ENCODE measurements around the gene SLC5A8. TPM values are rescaled to one million over a fixed set of nuclear protein-coding genes. Genes with fewer than 3 reads are reported as not detected.

SLC5A8 gene
- total and polyA plus RNA-seq, 10 donors = 0.02 TPM; not detected in 8

DNA sequence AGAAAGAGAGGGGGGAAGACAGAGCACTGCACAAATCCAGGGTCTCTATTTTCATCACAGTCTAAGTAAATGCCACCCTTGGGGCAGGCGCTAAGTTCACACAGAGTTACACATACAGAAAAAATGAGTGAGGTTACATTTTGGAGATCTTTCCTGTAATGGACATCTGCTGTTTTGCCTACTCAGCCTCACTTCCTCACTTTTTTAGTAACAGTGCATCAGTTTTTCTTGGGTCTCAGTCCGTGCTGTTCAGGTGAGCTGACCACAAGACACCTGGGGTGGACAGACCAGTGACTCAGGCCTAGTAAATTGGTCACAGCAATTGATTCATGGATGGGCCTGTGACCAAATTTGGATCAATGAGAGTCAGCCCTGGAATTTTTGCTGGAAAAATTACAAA lies 33.6 kb upstream of the SLC5A8 start:
- WGBS, 5 donors = 67 to 84% (median 80%) methylated on average over 2 of the region's 2 CpGs
- TF ChIP-seq, protein P1, sequence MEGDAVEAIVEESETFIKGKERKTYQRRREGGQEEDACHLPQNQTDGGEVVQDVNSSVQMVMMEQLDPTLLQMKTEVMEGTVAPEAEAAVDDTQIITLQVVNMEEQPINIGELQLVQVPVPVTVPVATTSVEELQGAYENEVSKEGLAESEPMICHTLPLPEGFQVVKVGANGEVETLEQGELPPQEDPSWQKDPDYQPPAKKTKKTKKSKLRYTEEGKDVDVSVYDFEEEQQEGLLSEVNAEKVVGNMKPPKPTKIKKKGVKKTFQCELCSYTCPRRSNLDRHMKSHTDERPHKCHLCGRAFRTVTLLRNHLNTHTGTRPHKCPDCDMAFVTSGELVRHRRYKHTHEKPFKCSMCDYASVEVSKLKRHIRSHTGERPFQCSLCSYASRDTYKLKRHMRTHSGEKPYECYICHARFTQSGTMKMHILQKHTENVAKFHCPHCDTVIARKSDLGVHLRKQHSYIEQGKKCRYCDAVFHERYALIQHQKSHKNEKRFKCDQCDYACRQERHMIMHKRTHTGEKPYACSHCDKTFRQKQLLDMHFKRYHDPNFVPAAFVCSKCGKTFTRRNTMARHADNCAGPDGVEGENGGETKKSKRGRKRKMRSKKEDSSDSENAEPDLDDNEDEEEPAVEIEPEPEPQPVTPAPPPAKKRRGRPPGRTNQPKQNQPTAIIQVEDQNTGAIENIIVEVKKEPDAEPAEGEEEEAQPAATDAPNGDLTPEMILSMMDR (IDR thresholded peaks at IDR 0.05 in 8 of 11, conservative IDR thresholded peaks at IDR 0.05 in 3 of 11) = no peak
- no peak for TF ChIP-seq POLR2A (IDR thresholded peaks at IDR 0.05)
- no peak for TF ChIP-seq POLR2AphosphoS5 (IDR thresholded peaks at IDR 0.05)
- intact Hi-C loops (cut with DNase I; ENCODE audit: low total_unique reads) = no loop called here

DNA sequence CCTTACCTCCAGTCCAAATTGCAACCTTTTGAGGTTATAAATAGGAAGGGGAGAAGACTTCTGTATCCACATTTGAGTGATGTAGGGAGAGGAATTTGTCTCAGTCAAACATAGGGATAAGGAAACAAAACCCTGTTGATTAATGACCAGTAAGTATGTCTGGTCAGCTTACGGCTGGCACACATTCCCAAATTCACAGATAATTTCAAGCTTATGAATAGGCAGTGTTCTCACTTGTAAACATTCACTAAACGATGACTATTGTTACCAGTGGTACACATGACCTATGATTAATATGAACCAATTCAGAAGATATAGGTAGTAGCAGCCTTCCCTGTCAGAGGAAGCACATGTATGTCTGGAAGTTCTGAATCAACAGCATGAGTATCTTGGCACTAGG lies 33.0 kb upstream of the SLC5A8 start:
- no peak for DNase-seq
- Histone ChIP-seq H3K4me1 (no peaks in the 10 kb centered on the region), H3K27me3 (replicated peaks in 1 of 7) (peaks cover 0 to 24% (median 0%) of the 10 kb centered on the region in 7 donors), H3K4me3 (no peak overlapping the region), H3K27ac (no peak overlapping the region), H3K9me3 (peaks cover 0 to 19% (median 9%) of the 10 kb centered on the region in 8 donors), H3K36me3 (no peaks in the 10 kb centered on the region)
- 46 to 83% (median 67%) methylated on average over 2 of the region's 2 CpGs for WGBS, 5 donors
- intact Hi-C loops (cut with DNase I; ENCODE audit: low total_unique reads) = no loop called here
- TF ChIP-seq POLR2A (IDR thresholded peaks at IDR 0.05) (no peak), POLR2AphosphoS5 (IDR thresholded peaks at IDR 0.05) (no peak)
- TF ChIP-seq, protein P1 (IDR thresholded peaks at IDR 0.05 in 8 of 11, conservative IDR thresholded peaks at IDR 0.05 in 3 of 11) = no peak

More for the DNA sequence above, 33.6 kb upstream of the SLC5A8 start:
- Histone ChIP-seq H3K27me3 (replicated peaks in 1 of 7) (peaks cover 0 to 19% (median 0%) of the 10 kb centered on the region in 7 donors), H3K27ac (no peak overlapping the region), H3K9me3 (peaks cover 0 to 19% (median 9%) of the 10 kb centered on the region in 8 donors), H3K36me3 (no peaks in the 10 kb centered on the region), H3K4me1 (no peaks in the 10 kb centered on the region), H3K4me3 (no peak overlapping the region)
- DNase-seq = no peak

DNA sequence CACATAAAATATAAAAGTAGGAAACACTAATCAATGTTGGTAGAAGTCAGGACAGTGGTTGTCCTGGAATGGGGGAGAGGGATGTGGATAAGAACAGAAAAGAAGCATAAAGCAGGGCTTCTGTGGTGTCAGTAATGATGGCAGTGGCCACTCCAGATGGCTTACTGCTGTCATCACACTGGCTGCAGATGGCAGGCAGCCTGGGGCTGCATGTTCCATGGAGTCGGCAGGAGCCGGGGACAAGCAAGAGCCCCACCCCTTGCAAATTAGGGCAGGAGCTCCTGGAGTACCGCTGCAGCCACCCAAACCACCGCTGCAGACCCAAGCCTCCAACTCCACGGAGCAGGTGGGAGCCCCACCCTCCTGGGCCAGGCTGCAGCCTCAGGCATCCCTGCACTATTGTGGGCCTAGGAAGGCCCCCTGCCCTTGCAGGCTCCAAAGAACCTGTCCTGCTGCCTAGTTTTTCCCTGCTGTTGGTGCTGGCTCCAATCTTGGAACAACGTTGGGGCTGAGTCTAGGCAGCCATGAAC lies 28.8 kb upstream of the SLC5A8 start:
- H3K36me3 ChIP-seq = no peaks in the 10 kb centered on the region
- no peak for DNase-seq
- TF ChIP-seq POLR2A (IDR thresholded peaks at IDR 0.05) (no peak), POLR2AphosphoS5 (IDR thresholded peaks at IDR 0.05) (no peak)
- TF ChIP-seq, protein P1 (IDR thresholded peaks at IDR 0.05 in 8 of 11, conservative IDR thresholded peaks at IDR 0.05 in 3 of 11) = no peak
- no peak overlapping the region for H3K27ac ChIP-seq
- H3K4me1 ChIP-seq = no peaks in the 10 kb centered on the region
- intact Hi-C loops (cut with DNase I; ENCODE audit: low total_unique reads) = no loop called here
- WGBS, 5 donors = 74 to 88% (median 76%) methylated on average over 3 to 6 of the region's 6 CpGs
- H3K4me3 ChIP-seq = no peak overlapping the region
- H3K27me3 ChIP-seq (replicated peaks in 1 of 7) = peaks cover 0 to 35% (median 4%) of the 10 kb centered on the region in 7 donors
- peaks cover 0 to 19% (median 9%) of the 10 kb centered on the region in 8 donors for H3K9me3 ChIP-seq

DNA sequence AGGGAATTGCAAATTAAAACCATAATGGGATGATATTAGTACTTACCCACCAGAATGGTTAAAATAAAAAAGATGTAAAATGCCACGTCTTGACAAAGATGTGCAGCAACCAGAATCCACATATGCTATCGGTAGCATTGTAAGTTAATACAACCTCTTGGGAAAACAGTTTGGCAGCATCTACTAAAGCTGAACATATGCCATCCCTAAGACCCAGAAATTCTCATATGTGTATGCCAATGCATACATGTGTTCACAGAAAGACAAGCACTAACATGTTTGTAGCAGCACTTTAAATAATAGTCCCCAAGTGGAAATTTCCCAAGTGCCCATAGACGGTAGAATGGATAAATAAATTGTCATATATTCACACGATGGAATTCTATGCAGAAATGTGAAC lies 28.3 kb upstream of the SLC5A8 start:
- Histone ChIP-seq H3K4me3 (no peak overlapping the region), H3K36me3 (no peaks in the 10 kb centered on the region), H3K27ac (no peak overlapping the region), H3K4me1 (no peaks in the 10 kb centered on the region), H3K27me3 (replicated peaks in 1 of 7) (peaks cover 0 to 38% (median 4%) of the 10 kb centered on the region in 7 donors), H3K9me3 (peaks cover 0 to 19% (median 9%) of the 10 kb centered on the region in 8 donors)
- DNase-seq = no peak
- intact Hi-C loops (cut with DNase I; ENCODE audit: low total_unique reads) = no loop called here
- whole genome bisulfite sequencing, 5 donors = 90 to 93% (median 91%) methylated on average over 4 of the region's 4 CpGs
- TF ChIP-seq POLR2A (IDR thresholded peaks at IDR 0.05) (no peak), POLR2AphosphoS5 (IDR thresholded peaks at IDR 0.05) (no peak)
- TF ChIP-seq, protein P1 (IDR thresholded peaks at IDR 0.05 in 8 of 11, conservative IDR thresholded peaks at IDR 0.05 in 3 of 11) = no peak
